ENCODE results near the gene CBR4. TPM values are rescaled to one million over a fixed set of nuclear protein-coding genes. Genes with fewer than 3 reads are reported as not detected.

The CBR4 gene
- total RNA-seq, 1 donor from 2014 or later: 13.0 TPM

DNA sequence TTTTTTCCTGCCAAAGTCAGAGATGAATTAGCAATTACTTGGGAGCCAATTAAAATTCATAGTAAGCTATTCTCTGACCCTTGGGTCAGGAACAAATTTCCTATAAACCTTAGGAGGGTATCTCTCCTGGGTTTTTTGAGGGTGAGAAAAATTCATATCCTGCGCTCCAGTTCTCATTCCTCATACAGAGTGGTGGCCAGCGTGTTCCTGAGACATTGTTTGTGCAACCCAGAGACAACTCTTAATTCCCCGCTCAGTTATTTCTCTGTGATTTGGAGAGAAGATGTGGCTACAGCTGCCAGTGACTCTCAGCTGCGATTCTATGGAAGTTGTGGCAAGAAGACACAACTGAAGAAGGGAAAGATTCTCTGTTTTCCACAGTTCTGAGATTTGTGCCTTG is 37.9 kb upstream of the CBR4 start:
- Histone ChIP-seq H3K36me3 (no peaks in the 10 kb centered on the region), H3K27ac (no peak overlapping the region), H3K9me3 (no peaks in the 10 kb centered on the region), H3K4me3 (no peak overlapping the region), H3K4me1 (peaks cover 21% of the 10 kb centered on the region), H3K27me3 (no peaks in the 10 kb centered on the region)
- no peak for DNase-seq (ENCODE audit: extremely low spot score in 2 of 2)
- intact Hi-C loops (cut with DNase I): no loop called here
- TF ChIP-seq POLR2AphosphoS5 (IDR thresholded peaks at IDR 0.05; ENCODE audit: insufficient read depth in 1 of 2, low read depth in 1 of 2) (no peak), POLR2A (IDR thresholded peaks at IDR 0.05) (no peak)
- TF ChIP-seq, protein P1, sequence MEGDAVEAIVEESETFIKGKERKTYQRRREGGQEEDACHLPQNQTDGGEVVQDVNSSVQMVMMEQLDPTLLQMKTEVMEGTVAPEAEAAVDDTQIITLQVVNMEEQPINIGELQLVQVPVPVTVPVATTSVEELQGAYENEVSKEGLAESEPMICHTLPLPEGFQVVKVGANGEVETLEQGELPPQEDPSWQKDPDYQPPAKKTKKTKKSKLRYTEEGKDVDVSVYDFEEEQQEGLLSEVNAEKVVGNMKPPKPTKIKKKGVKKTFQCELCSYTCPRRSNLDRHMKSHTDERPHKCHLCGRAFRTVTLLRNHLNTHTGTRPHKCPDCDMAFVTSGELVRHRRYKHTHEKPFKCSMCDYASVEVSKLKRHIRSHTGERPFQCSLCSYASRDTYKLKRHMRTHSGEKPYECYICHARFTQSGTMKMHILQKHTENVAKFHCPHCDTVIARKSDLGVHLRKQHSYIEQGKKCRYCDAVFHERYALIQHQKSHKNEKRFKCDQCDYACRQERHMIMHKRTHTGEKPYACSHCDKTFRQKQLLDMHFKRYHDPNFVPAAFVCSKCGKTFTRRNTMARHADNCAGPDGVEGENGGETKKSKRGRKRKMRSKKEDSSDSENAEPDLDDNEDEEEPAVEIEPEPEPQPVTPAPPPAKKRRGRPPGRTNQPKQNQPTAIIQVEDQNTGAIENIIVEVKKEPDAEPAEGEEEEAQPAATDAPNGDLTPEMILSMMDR (IDR thresholded peaks at IDR 0.05): no peak

- DNase-seq (ENCODE audit: extremely low spot score in 2 of 2): no peak
- Histone ChIP-seq H3K4me3 (no peak overlapping the region), H3K36me3 (no peaks in the 10 kb centered on the region), H3K9me3 (no peaks in the 10 kb centered on the region), H3K27ac (no peak overlapping the region), H3K27me3 (no peaks in the 10 kb centered on the region), H3K4me1 (peaks cover 12% of the 10 kb centered on the region)
- TF ChIP-seq POLR2A (IDR thresholded peaks at IDR 0.05) (no peak), POLR2AphosphoS5 (IDR thresholded peaks at IDR 0.05; ENCODE audit: insufficient read depth in 1 of 2, low read depth in 1 of 2) (no peak)
- TF ChIP-seq, protein P1 (IDR thresholded peaks at IDR 0.05): no peak
- intact Hi-C loops (cut with DNase I): no loop called here
These were observed 36.0 kb upstream of the CBR4 start for GRCh38 chr4:169045862-169046584.

DNA sequence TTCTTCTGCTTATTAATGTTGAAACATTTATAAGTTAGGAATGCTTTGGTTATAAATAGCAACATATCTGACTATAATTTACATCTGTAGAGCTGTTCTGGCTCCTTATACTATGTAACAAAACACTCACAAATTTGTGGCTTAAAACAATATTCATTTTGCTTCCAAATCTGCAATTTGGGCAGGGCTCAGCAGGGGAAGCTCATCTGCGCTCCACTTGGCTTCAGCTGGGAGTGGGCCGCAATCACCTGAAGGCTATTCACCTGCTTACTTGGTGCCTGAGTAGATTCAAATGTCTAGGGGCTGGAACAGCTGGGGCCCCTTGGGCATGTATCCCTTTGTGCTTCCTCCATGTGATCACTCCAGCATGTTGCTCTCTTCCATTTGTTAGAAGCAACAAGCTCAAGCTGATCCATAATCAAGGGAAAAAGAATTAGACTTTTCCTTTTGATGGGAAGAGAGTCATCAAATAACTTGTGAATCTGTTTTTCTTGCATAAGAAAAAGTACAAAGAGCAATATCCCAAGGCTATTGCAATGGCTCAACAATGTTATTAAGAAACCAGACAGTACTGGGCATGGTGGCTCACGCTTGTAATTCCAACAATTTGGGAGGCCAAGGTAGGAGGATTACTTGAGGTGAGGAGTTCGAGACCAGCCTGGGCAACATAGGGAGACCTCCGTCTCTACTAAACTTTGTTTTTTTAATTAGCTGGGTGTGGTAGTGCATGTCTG is 34.8 kb upstream of the CBR4 start:
- Histone ChIP-seq H3K36me3 (no peaks in the 10 kb centered on the region), H3K4me3 (no peak overlapping the region), H3K4me1 (peaks cover under 1% of the 10 kb centered on the region), H3K27ac (no peak overlapping the region), H3K9me3 (no peaks in the 10 kb centered on the region), H3K27me3 (no peaks in the 10 kb centered on the region)
- TF ChIP-seq, protein P1 (IDR thresholded peaks at IDR 0.05): no peak
- TF ChIP-seq POLR2AphosphoS5 (IDR thresholded peaks at IDR 0.05; ENCODE audit: insufficient read depth in 1 of 2, low read depth in 1 of 2) (no peak), POLR2A (IDR thresholded peaks at IDR 0.05) (no peak)
- no peak for DNase-seq (ENCODE audit: extremely low spot score in 2 of 2)
- intact Hi-C loops (cut with DNase I): no loop called here

DNA sequence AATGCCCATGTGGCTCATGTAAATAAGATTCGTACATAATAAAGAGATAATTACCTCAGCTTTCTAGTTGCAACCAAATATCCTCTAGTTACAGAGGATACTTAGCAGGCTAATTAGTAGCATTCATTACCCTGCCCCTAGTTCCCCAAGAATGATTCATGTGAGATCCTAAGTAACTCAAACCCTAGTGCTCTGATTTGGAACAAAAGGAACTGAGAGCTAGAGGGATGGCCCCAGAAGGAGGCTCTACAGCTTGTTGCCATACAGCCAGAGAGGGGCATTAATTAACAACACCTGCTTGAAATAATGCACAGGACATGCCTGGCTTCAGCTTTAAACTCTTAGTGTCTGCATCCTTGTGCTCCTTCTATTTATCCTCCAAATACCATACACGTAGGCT is 32.6 kb upstream of the CBR4 start:
- Histone ChIP-seq H3K4me3 (no peak overlapping the region), H3K36me3 (no peaks in the 10 kb centered on the region), H3K27me3 (no peaks in the 10 kb centered on the region), H3K4me1 (no peaks in the 10 kb centered on the region), H3K27ac (no peak overlapping the region), H3K9me3 (no peaks in the 10 kb centered on the region)
- intact Hi-C loops (cut with DNase I): no loop called here
- DNase-seq (ENCODE audit: extremely low spot score in 2 of 2): no peak
- TF ChIP-seq POLR2AphosphoS5 (IDR thresholded peaks at IDR 0.05; ENCODE audit: insufficient read depth in 1 of 2, low read depth in 1 of 2): no peak
- no peak for TF ChIP-seq POLR2A (IDR thresholded peaks at IDR 0.05)
- TF ChIP-seq, protein P1 (IDR thresholded peaks at IDR 0.05): no peak

All from vagina (tissue), 2 donors.